Mesendoderm (in vitro differentiated cells): ENCODE data around the gene FLT4.

Experiments used
- DNase-seq: peaks from one replicate; pipeline ENCODE4 v3.0.0; 2013
- H2AK5ac ChIP-seq: 2 replicates; pipeline ENCODE4 v1.6.1; 2013; ENCODE audit warnings: low read length, inconsistent platforms
- H2BK120ac ChIP-seq: 2 replicates; pipeline ENCODE4 v1.6.1; 2013; ENCODE audit warnings: low read depth, mild to moderate bottlenecking, low read length, moderate library complexity, mixed read lengths
- H2BK15ac ChIP-seq: replicated peaks from 2 replicates; pipeline ENCODE4 v1.6.1; 2013; ENCODE audit warnings: low read depth, mild to moderate bottlenecking, moderate library complexity
- H2BK5ac ChIP-seq: 2 replicates; pipeline ENCODE4 v1.6.1; 2013; ENCODE audit warnings: low read length, inconsistent platforms
- H3K18ac ChIP-seq: 2 replicates; pipeline ENCODE4 v1.6.1; 2013; ENCODE audit warnings: mild to moderate bottlenecking, low read length, mixed read lengths
- H3K23ac ChIP-seq: one replicate; pipeline ENCODE4 v1.6.1; 2013; ENCODE audit warnings: low read length
- H3K27ac ChIP-seq: 2 replicates; pipeline ENCODE4 v1.5.1; 2013; ENCODE audit warnings: low read depth, mild to moderate bottlenecking, inconsistent platforms, low read length, moderate library complexity
- H3K27me3 ChIP-seq: 2 replicates; pipeline ENCODE4 v1.6.1; 2013; ENCODE audit warnings: low read length, control low read depth, mild to moderate bottlenecking, inconsistent platforms; ENCODE audit not compliant: insufficient read depth, poor library complexity
- H3K36me3 ChIP-seq: 2 replicates; pipeline ENCODE4 v1.6.1; 2013; ENCODE audit warnings: low read length, inconsistent platforms; ENCODE audit not compliant: control insufficient read depth, insufficient read depth
- H3K4ac ChIP-seq: one replicate; pipeline ENCODE4 v1.6.1; 2013; ENCODE audit warnings: low read depth, mild to moderate bottlenecking, low read length, moderate library complexity
- H3K4me1 ChIP-seq: 2 replicates; pipeline ENCODE4 v1.6.1; 2013; ENCODE audit warnings: low read depth, low read length, inconsistent platforms; ENCODE audit not compliant: control insufficient read depth
- H3K4me2 ChIP-seq: 2 replicates; pipeline ENCODE4 v1.6.1; 2013; ENCODE audit warnings: low read length
- H3K4me3 ChIP-seq: 2 replicates; pipeline ENCODE4 v1.5.1; 2013; ENCODE audit warnings: mild to moderate bottlenecking, low read length
- H3K56ac ChIP-seq: one replicate; pipeline ENCODE4 v1.6.1; 2013; ENCODE audit warnings: low read length
- H3K79me1 ChIP-seq: 2 replicates; pipeline ENCODE4 v1.6.1; 2013; ENCODE audit warnings: low read length, inconsistent platforms
- H3K79me2 ChIP-seq: 2 replicates; pipeline ENCODE4 v1.6.1; 2013; ENCODE audit warnings: mild to moderate bottlenecking, low read length; ENCODE audit not compliant: control insufficient read depth, insufficient read depth
- H3K9ac ChIP-seq: 2 replicates; pipeline ENCODE4 v1.6.1; 2013; ENCODE audit warnings: low read length, inconsistent platforms
- H4K5ac ChIP-seq: one replicate; pipeline ENCODE4 v1.6.1; 2013; ENCODE audit warnings: low read length
- H4K8ac ChIP-seq: one replicate; pipeline ENCODE4 v1.6.1; 2013; ENCODE audit warnings: low read depth, mild to moderate bottlenecking, control low read depth, low read length, moderate library complexity
- WGBS: extraction: QIAGEN DNeasy Blood & Tissue Kit; methylation state at CpG from one replicate; pipeline ENCODE4 v1.1.7; 2013; ENCODE audit warnings: low lambda C conversion rate, missing lambda C conversion rate; ENCODE audit not compliant: insufficient coverage; ENCODE audit errors: extremely low coverage; 5-methylcytosine and 5-hydroxymethylcytosine counted together

Gene FLT4

DNA sequence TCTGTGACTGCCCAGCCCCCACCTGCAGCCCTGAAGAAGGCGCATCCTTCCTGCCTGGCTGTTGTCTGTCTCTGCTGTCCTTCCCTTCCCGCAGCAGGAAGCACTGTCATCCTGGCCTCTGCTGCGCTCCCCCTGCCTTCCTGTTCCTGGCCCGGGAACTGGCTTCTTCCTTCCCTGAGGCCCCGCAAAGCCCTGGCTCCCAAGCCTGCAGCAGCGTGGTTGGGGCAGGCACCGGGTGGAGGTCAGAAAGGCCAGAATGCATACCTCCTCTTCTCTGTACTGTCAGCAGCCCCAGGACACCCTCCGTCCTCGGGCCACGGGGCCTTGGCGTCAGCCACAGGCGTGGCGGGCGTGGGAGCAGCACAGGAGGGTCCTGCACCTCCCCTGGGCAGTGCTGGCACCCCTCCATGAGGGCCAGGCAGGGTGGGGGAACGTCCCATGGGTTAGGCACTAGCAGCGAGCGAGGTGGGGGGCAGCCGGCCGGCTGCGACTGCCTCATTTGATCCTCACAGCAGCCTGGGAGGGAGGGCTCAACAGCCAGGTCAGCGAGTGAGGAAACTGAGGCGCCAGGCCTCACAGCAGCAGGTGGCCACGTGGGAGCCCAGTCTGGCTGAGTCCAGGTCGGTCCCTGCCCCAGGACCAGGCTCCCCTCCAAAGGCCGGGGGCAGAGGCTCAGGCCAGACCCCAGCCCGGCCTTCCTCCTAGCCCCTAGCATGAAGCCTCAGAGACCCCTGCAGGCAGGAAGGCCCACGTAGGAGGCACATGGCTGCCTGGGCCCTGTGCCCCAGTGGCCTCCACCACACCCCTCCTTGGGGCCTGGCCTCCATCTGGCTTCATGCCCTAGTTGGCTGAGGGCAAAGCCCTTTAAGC, 9.4 kb downstream of the FLT4 start:
- no peaks in the 10 kb centered on the region for H3K79me2 ChIP-seq
- no peak overlapping the region for H4K8ac ChIP-seq
- H3K23ac ChIP-seq = no peak overlapping the region
- H3K4me1 ChIP-seq = no peaks in the 10 kb centered on the region
- no peak overlapping the region for H3K18ac ChIP-seq
- H4K5ac ChIP-seq = no peak overlapping the region
- no peak overlapping the region for H2AK5ac ChIP-seq
- no peak overlapping the region for H2BK15ac ChIP-seq
- H3K79me1 ChIP-seq = no peaks in the 10 kb centered on the region
- no peak overlapping the region for H3K4ac ChIP-seq
- no peak overlapping the region for H2BK5ac ChIP-seq
- H3K36me3 ChIP-seq = no peaks in the 10 kb centered on the region
- H2BK120ac ChIP-seq = no peak overlapping the region
- no peaks in the 10 kb centered on the region for H3K27me3 ChIP-seq
- no CpG with 5 or more reads among the region's 27 CpGs for WGBS
- H3K4me3 ChIP-seq = no peak overlapping the region
- H3K9ac ChIP-seq = no peak overlapping the region
- H3K4me2 ChIP-seq = no peak overlapping the region
- H3K56ac ChIP-seq = no peak overlapping the region
- no peak overlapping the region for H3K27ac ChIP-seq
- no peak for DNase-seq

DNA sequence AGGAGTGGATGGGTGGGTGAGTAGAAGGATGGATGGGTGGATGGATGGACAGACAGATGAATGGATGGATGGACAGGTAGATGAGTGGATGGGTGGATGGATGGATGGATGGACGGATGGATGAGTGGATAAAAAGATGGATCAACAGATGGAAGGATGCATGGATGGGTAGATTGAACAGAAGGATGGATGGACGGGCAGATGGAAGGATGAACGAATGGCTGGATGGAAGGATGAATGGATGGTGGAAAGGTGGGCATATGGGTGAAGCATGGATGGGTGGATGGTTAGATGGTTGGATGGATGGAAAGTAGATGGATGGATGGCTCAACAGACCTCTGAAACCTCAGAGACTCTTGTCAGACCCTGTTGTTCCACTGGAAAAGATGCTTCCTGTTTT, 10.1 kb downstream of the FLT4 start:
- Histone ChIP-seq H3K36me3 (no peaks in the 10 kb centered on the region), H2BK15ac (no peak overlapping the region), H3K27ac (no peak overlapping the region), H3K18ac (no peak overlapping the region), H2BK5ac (no peak overlapping the region), H3K79me1 (no peaks in the 10 kb centered on the region), H3K4me3 (no peak overlapping the region), H3K56ac (no peak overlapping the region), H3K9ac (no peak overlapping the region), H3K23ac (no peak overlapping the region), H3K79me2 (no peaks in the 10 kb centered on the region), H3K4me1 (no peaks in the 10 kb centered on the region), H4K8ac (no peak overlapping the region), H3K4ac (no peak overlapping the region), H3K4me2 (no peak overlapping the region), H2BK120ac (no peak overlapping the region), H3K27me3 (no peaks in the 10 kb centered on the region), H2AK5ac (no peak overlapping the region), H4K5ac (no peak overlapping the region)
- DNase-seq = no peak
- WGBS = no CpG with 5 or more reads among the region's 3 CpGs

DNA sequence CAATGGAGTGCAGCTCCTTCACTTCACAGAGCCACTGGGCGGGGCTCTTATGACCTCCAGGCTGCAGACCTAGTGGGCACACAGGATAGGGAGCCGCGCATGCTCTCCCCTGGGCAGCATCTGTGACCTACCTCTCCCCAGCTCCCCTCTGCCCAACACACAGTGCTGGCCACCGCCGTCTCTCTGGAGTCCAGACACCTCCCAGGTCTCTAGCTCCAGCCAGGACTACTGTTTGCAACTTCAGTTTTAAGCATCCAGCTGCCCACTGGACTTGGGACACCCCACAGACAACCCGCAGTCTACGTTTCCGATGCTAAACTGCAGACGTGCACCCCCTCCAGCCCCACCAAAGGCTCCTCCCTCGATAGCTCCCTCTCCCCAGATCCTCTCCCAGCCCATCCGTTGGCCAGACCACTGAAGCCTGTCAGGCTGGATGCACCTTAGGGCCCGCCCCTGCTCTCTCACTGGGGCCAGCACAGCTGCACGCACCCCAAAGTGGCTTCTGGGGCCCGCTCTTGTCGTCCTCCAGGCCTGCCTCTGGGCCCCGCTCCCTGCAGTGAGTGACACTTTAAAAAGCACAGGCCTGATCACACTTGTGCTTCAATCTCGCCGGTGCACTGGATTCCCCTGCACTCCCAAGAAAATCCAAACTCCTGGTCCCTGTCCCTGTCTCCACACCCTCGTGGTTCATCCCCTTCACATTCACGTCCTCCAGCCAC, 11.3 kb downstream of the FLT4 start:
- Histone ChIP-seq H3K27me3 (no peaks in the 10 kb centered on the region), H3K79me2 (no peaks in the 10 kb centered on the region), H3K4me1 (no peaks in the 10 kb centered on the region), H3K56ac (no peak overlapping the region), H2BK5ac (no peak overlapping the region), H3K4ac (no peak overlapping the region), H2AK5ac (no peak overlapping the region), H3K18ac (no peak overlapping the region), H3K4me2 (no peak overlapping the region), H2BK15ac (no peak overlapping the region), H3K23ac (no peak overlapping the region), H3K9ac (no peak overlapping the region), H3K4me3 (no peak overlapping the region), H4K5ac (no peak overlapping the region), H3K27ac (no peak overlapping the region), H3K36me3 (no peaks in the 10 kb centered on the region), H2BK120ac (no peak overlapping the region), H4K8ac (no peak overlapping the region), H3K79me1 (no peaks in the 10 kb centered on the region)
- no peak for DNase-seq
- no CpG with 5 or more reads among the region's 20 CpGs for WGBS

DNA sequence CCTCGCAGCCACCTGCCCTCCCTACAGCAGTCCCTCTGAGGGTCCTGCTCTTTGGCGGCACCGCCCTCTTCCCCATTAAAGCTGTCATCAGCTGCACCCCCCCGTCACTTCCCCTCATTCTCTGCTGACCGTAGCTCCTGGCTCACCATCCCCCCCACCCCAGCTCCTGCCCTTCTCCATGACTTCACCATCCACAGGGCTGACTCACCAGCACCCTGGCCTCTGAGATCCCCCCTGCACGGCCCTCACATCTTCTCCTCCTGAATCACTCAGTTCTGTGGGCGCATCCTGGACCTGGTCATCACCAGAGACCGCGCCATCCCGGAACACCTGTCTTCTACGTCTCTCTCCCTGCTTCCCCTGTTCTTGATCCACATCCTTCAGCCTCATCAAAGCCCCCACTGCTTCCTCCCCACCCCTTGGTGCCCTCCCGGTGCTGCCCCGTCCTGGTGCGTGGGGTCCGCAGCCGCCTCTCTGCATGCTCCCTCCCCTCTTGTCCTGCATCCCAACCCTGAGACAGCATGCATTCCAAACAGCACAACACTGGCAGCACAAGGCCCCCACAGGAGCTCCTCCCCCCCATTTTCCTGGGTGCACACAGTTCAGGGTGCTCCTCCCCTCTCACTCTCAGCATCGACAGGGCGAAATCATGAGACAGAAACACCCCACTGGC, 12.9 kb downstream of the FLT4 start:
- Histone ChIP-seq H3K4me1 (no peaks in the 10 kb centered on the region), H3K18ac (no peak overlapping the region), H3K4me2 (no peak overlapping the region), H3K36me3 (no peaks in the 10 kb centered on the region), H3K23ac (no peak overlapping the region), H2BK120ac (no peak overlapping the region), H3K4ac (no peak overlapping the region), H3K9ac (no peak overlapping the region), H3K79me2 (no peaks in the 10 kb centered on the region), H2AK5ac (no peak overlapping the region), H3K4me3 (no peak overlapping the region), H3K56ac (no peak overlapping the region), H2BK15ac (no peak overlapping the region), H2BK5ac (no peak overlapping the region), H4K8ac (no peak overlapping the region), H3K27me3 (no peaks in the 10 kb centered on the region), H4K5ac (no peak overlapping the region), H3K27ac (no peak overlapping the region), H3K79me1 (no peaks in the 10 kb centered on the region)
- DNase-seq = no peak
- WGBS = no CpG with 5 or more reads among the region's 18 CpGs

DNA sequence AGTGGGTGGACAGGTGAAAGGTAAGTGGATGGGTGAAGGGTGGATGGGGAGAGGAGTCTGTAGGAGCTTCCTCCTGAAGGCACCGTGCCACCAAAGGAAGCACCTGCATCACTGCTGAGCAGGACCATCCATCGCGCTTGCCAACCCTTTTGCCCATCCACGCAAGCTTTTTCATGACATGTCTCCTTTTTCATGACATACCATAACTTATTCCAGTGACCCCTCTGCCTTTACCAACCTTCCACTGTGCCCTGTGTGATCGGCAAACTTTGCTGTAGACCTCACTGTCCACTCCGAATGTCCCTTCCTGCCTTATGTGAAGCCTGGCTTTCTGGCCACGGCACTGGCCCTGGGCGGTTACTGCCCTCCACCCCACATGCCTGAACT, 13.4 kb downstream of the FLT4 start:
- Histone ChIP-seq H3K4me3 (no peak overlapping the region), H3K56ac (no peak overlapping the region), H2BK120ac (no peak overlapping the region), H3K4ac (no peak overlapping the region), H3K27ac (no peak overlapping the region), H3K23ac (no peak overlapping the region), H4K5ac (no peak overlapping the region), H3K36me3 (no peaks in the 10 kb centered on the region), H3K4me1 (no peaks in the 10 kb centered on the region), H3K79me2 (no peaks in the 10 kb centered on the region), H3K18ac (no peak overlapping the region), H3K27me3 (no peaks in the 10 kb centered on the region), H4K8ac (no peak overlapping the region), H3K4me2 (no peak overlapping the region), H3K79me1 (no peaks in the 10 kb centered on the region), H2AK5ac (no peak overlapping the region), H2BK15ac (no peak overlapping the region), H2BK5ac (no peak overlapping the region), H3K9ac (no peak overlapping the region)
- DNase-seq = no peak
- WGBS = no CpG with 5 or more reads among the region's 8 CpGs
